CD4-positive, alpha-beta memory T cell (primary cell): ENCODE data around the gene APEX2. TPM values are rescaled to one million over a fixed set of nuclear protein-coding genes. Genes with fewer than 3 reads are reported as not detected.

Experiments
- polyA plus RNA-seq, 2 donors: library from polyadenylated mRNA; unstranded; fragments of 300-500 nt; fragmentation: Illumina TruSeq; gene quantifications; one replicate each; pipeline ENCODE4 v1.2.3, GENCODE V29; 2021
- total RNA-seq, 2 experiments: library from RNA; stranded (reverse); gene quantifications; one replicate each; pipeline ENCODE4 v1.2.3, GENCODE V29; 2021

Gene APEX2
- total and polyA plus RNA-seq, 4 experiments from 2014 or later, result 13.4 to 17.8 (median 15.2) TPM

Other genes starting within 250 kb of the APEX2 start
- not detected for gene ITIH6, start 202.1 kb upstream of the APEX2 start, total RNA-seq
- not detected for gene ITIH6, start 202.1 kb upstream of the APEX2 start, polyA plus RNA-seq
- 10 to 100 TPM; 92.4 to 94.9 TPM for gene MAGED2, start 192.6 kb upstream of the APEX2 start, total RNA-seq
- gene MAGED2, start 192.6 kb upstream of the APEX2 start, polyA plus RNA-seq, result 100 to 1,000 TPM in 1 of 2 donors, 10 to 100 TPM in 1; 94.0 to 143 TPM
- 1 to 10 TPM; 1.9 to 2.2 TPM for gene TRO, start 79.5 kb upstream of the APEX2 start, total RNA-seq
- under 1 TPM in 1 of 2 donors, not detected in 1; 0.66 TPM for gene TRO, start 79.5 kb upstream of the APEX2 start, polyA plus RNA-seq
- under 1 TPM; 0.35 to 0.78 TPM for gene PFKFB1, start 6.2 kb upstream of the APEX2 start, total RNA-seq
- not detected for gene PFKFB1, start 6.2 kb upstream of the APEX2 start, polyA plus RNA-seq
- gene ALAS2, start 30.6 kb downstream of the APEX2 start, total RNA-seq, result not detected
- not detected for gene ALAS2, start 30.6 kb downstream of the APEX2 start, polyA plus RNA-seq
- 1 to 10 TPM in 1 of 2 experiments, not detected in 1; 1.0 TPM for gene PAGE2B, start 74.7 kb downstream of the APEX2 start, total RNA-seq
- gene PAGE2B, start 74.7 kb downstream of the APEX2 start, polyA plus RNA-seq, result not detected
- gene PAGE2, start 88.7 kb downstream of the APEX2 start, total RNA-seq, result not detected
- gene PAGE2, start 88.7 kb downstream of the APEX2 start, polyA plus RNA-seq, result not detected
- under 1 TPM; 0.69 to 0.70 TPM for gene PAGE5, start 220.0 kb downstream of the APEX2 start, total RNA-seq
- 1 to 10 TPM; 1.7 to 4.9 TPM for gene PAGE5, start 220.0 kb downstream of the APEX2 start, polyA plus RNA-seq